Neural cell (in vitro differentiated cells): ENCODE results near the gene NOG. TPM values are rescaled to one million over a fixed set of nuclear protein-coding genes. Genes with fewer than 3 reads are reported as not detected.
A peak's percentile ranks its signal among the peaks of the same experiment; 100 is the strongest.

Source experiments
- H2AFZ ChIP-seq: fragments of 200-600, 300-800 bp; sonication (generic), shearing (Covaris generic); 2 replicates; pipeline ENCODE4 v1.6.0; 2014; ENCODE audit warnings: low read depth, mild to moderate bottlenecking, antibody characterized with exemption, low read length, moderate library complexity
- H3F3A ChIP-seq: fragments of 200-600 bp; shearing (Covaris generic); 2 replicates; pipeline ENCODE4 v1.6.1; 2016; ENCODE audit warnings: mild to moderate bottlenecking, moderate library complexity, mixed read lengths, antibody characterized with exemption, low read length; ENCODE audit not compliant: insufficient read depth, poor library complexity, severe bottlenecking
- H3K27ac ChIP-seq: fragments of 200-600, 300-800 bp; sonication (generic), shearing (Covaris generic); 2 replicates; pipeline ENCODE4 v1.5.1; 2014; ENCODE audit warnings: mild to moderate bottlenecking, low read length, moderate library complexity
- H3K27me3 ChIP-seq: fragments of 300-800, 200-600 bp; sonication (generic), shearing (Covaris generic); 2 replicates; pipeline ENCODE4 v1.6.0; 2014; ENCODE audit warnings: mild to moderate bottlenecking, low read depth, low read length, moderate library complexity; ENCODE audit not compliant: insufficient read depth
- H3K36me3 ChIP-seq: fragments of 300-800, 200-600 bp; sonication (generic), shearing (Covaris generic); 2 replicates; pipeline ENCODE4 v1.5.1; 2014; ENCODE audit warnings: mild to moderate bottlenecking, antibody characterized with exemption, low read length, moderate library complexity; ENCODE audit not compliant: insufficient read depth
- H3K4me2 ChIP-seq: fragments of 300-800, 200-600 bp; sonication (generic), shearing (Covaris generic); 2 replicates; pipeline ENCODE4 v1.6.0; 2014; ENCODE audit warnings: mild to moderate bottlenecking, low read length
- H3K4me3 ChIP-seq: fragments of 300-800, 200-600 bp; sonication (generic), shearing (Covaris generic); 2 replicates; pipeline ENCODE4 v1.5.1; 2014; ENCODE audit warnings: mild to moderate bottlenecking, low read length, moderate library complexity
- H3K79me2 ChIP-seq: fragments of 200-600 bp; shearing (Covaris generic); replicated peaks from 2 replicates; pipeline ENCODE4 v1.6.0; 2014; ENCODE audit warnings: mild to moderate bottlenecking, low read length, moderate library complexity; ENCODE audit not compliant: insufficient read depth
- H3K9ac ChIP-seq: fragments of 300-800, 200-600 bp; sonication (generic), shearing (Covaris generic); 2 replicates; pipeline ENCODE4 v1.6.1; 2016; ENCODE audit warnings: mild to moderate bottlenecking, low read length, mixed read lengths
- H3K9me2 ChIP-seq: fragments of 200-600 bp; shearing (Covaris generic); 2 replicates; pipeline ENCODE4 v1.6.1; 2016; ENCODE audit warnings: mild to moderate bottlenecking, low read length, mixed read lengths; ENCODE audit not compliant: insufficient read depth
- H3K9me3 ChIP-seq: fragments of 200-600, 300-800 bp; sonication (generic), shearing (Covaris generic); 2 replicates; pipeline ENCODE4 v1.6.1; 2016; ENCODE audit warnings: mild to moderate bottlenecking, mixed run types, low read length, moderate library complexity, mixed read lengths
- H4K20me1 ChIP-seq: fragments of 200-600 bp; shearing (Covaris generic); 2 replicates; pipeline ENCODE4 v1.6.1; 2016; ENCODE audit warnings: mild to moderate bottlenecking, mixed run types; ENCODE audit not compliant: insufficient read depth
- CTCF ChIP-seq: fragments of 450-650 bp; IDR thresholded peaks from 2 replicates; pipeline ENCODE4 v1.5.1; 2014; ENCODE audit warnings: antibody characterized with exemption, mild to moderate bottlenecking, moderate library complexity; ENCODE audit not compliant: poor library complexity, severe bottlenecking
- EP300 ChIP-seq: fragments of 450-650 bp; conservative IDR thresholded peaks from 2 replicates; pipeline ENCODE4 v1.6.1; 2014; ENCODE audit warnings: antibody characterized with exemption, mild to moderate bottlenecking, moderate library complexity; ENCODE audit not compliant: poor library complexity, severe bottlenecking
- EZH2 ChIP-seq: fragments of 200-600, 300-800 bp; shearing (Covaris generic), sonication (generic); IDR thresholded peaks from 2 replicates; pipeline ENCODE4 v1.6.1; 2014; ENCODE audit warnings: antibody characterized with exemption, low read length, borderline replicate concordance, mild to moderate bottlenecking; ENCODE audit not compliant: insufficient read depth, poor library complexity, severe bottlenecking
- MXI1 ChIP-seq: fragments of 450-650 bp; conservative IDR thresholded peaks from 2 replicates; pipeline ENCODE4 v1.6.1; 2014; ENCODE audit warnings: antibody characterized with exemption, mild to moderate bottlenecking; ENCODE audit not compliant: poor library complexity, severe bottlenecking
- POLR2AphosphoS5 ChIP-seq: IDR thresholded peaks from 2 replicates; pipeline ENCODE4 v1.6.1; 2012
- RAD21 ChIP-seq: fragments of 450-650 bp; conservative IDR thresholded peaks from 2 replicates; pipeline ENCODE4 v1.6.1; 2014; ENCODE audit warnings: antibody characterized with exemption, mild to moderate bottlenecking, moderate library complexity
- REST ChIP-seq: IDR thresholded peaks from 2 replicates; pipeline ENCODE4 v1.6.1; 2012; ENCODE audit warnings: borderline replicate concordance
- SMC3 ChIP-seq: fragments of 450-650 bp; conservative IDR thresholded peaks from 2 replicates; pipeline ENCODE4 v1.6.1; 2014; ENCODE audit warnings: antibody characterized with exemption, mild to moderate bottlenecking, moderate library complexity; ENCODE audit not compliant: poor library complexity
- TAF1 ChIP-seq: IDR thresholded peaks from 2 replicates; pipeline ENCODE4 v1.6.1; 2012; ENCODE audit warnings: low read depth
- polyA plus RNA-seq: library from polyadenylated mRNA; depleted of rRNA; stranded (reverse); fragments of >200 nt; gene quantifications from 2 replicates; pipeline ENCODE4 v1.2.3, GENCODE V29; 2014

Gene NOG
- polyA plus RNA-seq, 1 donor from 2014 or later = 0.82 TPM

- Histone ChIP-seq H2AFZ (no peak overlapping the region), H3K9me2 (no peaks in the 10 kb centered on the region), H3K36me3 (no peaks in the 10 kb centered on the region), H3K4me3 (peak overlapping the region; percentile 19), H4K20me1 (no peaks in the 10 kb centered on the region), H3K9me3 (no peaks in the 10 kb centered on the region), H3K4me2 (peak overlapping the region; percentile 18), H3K27me3 (no peaks in the 10 kb centered on the region), H3K9ac (no peak overlapping the region), H3K79me2 (no peaks in the 10 kb centered on the region), H3F3A (no peaks in the 10 kb centered on the region), H3K27ac (no peak overlapping the region)
- TF ChIP-seq EP300 = peak; percentile 47
- TF ChIP-seq EZH2 = no peak
- no peak for TF ChIP-seq REST
- TF ChIP-seq MXI1 = peak; percentile 61
- TF ChIP-seq SMC3 = no peak
Measured at GRCh38 chr17:56608944-56609343, 15.4 kb downstream of the NOG start.

GRCh38 chr17:56610321-56610720 is 16.8 kb downstream of the NOG start:
- H3K36me3 ChIP-seq = no peaks in the 10 kb centered on the region
- no peak overlapping the region for H3K4me3 ChIP-seq
- H3K27me3 ChIP-seq = no peaks in the 10 kb centered on the region
- no peak overlapping the region for H3K27ac ChIP-seq
- H3F3A ChIP-seq = no peaks in the 10 kb centered on the region
- no peak overlapping the region for H2AFZ ChIP-seq
- no peaks in the 10 kb centered on the region for H3K9me2 ChIP-seq
- no peaks in the 10 kb centered on the region for H4K20me1 ChIP-seq
- TF ChIP-seq TAF1 = no peak
- no peak for TF ChIP-seq EP300
- TF ChIP-seq POLR2AphosphoS5 = no peak
- no peak for TF ChIP-seq MXI1
- TF ChIP-seq EZH2 = no peak
- no peak for TF ChIP-seq CTCF
- TF ChIP-seq REST = no peak
- no peak for TF ChIP-seq SMC3
- no peak for TF ChIP-seq RAD21
- no peaks in the 10 kb centered on the region for H3K79me2 ChIP-seq
- no peaks in the 10 kb centered on the region for H3K9me3 ChIP-seq
- no peak overlapping the region for H3K4me2 ChIP-seq
- no peak overlapping the region for H3K9ac ChIP-seq
